Endothelial cell of umbilical vein (primary cell): ENCODE measurements around the gene RIOK2. TPM values are rescaled to one million over a fixed set of nuclear protein-coding genes. Genes with fewer than 3 reads are reported as not detected.

Experiments used
- BruUV-seq: library from RNA; stranded (reverse); fragments of 400-500 nt; replicated peaks from 2 replicates; lab custom pipeline; 2021; lab: Mats Ljungman, UMichigan
- CTCF ChIA-PET: fragments of 300-600, 350-600 bp; sonication (Branson Sonifier 250); formaldehyde crosslinking; loops from one replicate; lab custom pipeline; 2021; ENCODE audit warnings: antibody characterized with exemption, inconsistent platforms; lab: Charles Lee
- POLR2A ChIA-PET: fragments of 300-600, 350-600 bp; sonication (Branson Sonifier 250); formaldehyde crosslinking; loops from one replicate; lab custom pipeline; 2021; ENCODE audit warnings: antibody characterized with exemption, inconsistent platforms; lab: Charles Lee
- DNase-seq: peaks from one replicate; pipeline ENCODE4 v3.0.0-alpha.2; 2011; ENCODE audit warnings: low read depth, low spot score
- FAIRE-seq: peaks from 2 replicates; lab custom pipeline; 2011; peaks lifted over from hg19 to GRCh38; lab: Jason Lieb, UNC
- H2AFZ ChIP-seq: 2 replicates; pipeline ENCODE4 v1.6.0; 2012; ENCODE audit warnings: low read depth, low read length, control low read depth, inconsistent platforms
- H3K27ac ChIP-seq: 2 replicates; pipeline ENCODE4 v1.5.1; 2011; ENCODE audit warnings: low read depth, mild to moderate bottlenecking, control low read depth, low read length, moderate library complexity; ENCODE audit not compliant: insufficient read depth
- H3K27me3 ChIP-seq, 2 experiments: 2 replicates each; pipeline versions ENCODE4 v1.6.0 to v1.6.1; 2011; ENCODE audit warnings: low read length in 2 of 2, mixed read lengths in 1 of 2; ENCODE audit not compliant: control insufficient read depth in 2 of 2, insufficient read depth in 2 of 2
- H3K36me3 ChIP-seq, 2 experiments: 2 replicates in 1 of 2; 3 replicates in 1 of 2; pipeline ENCODE4 v1.5.1; 2011; ENCODE audit warnings: low read length in 2 of 2, mild to moderate bottlenecking in 1 of 2, moderate library complexity in 1 of 2; ENCODE audit not compliant: control insufficient read depth in 2 of 2, insufficient read depth in 2 of 2; ENCODE audit errors: extremely low read depth in 1 of 2
- H3K4me1 ChIP-seq: 3 replicates; pipeline ENCODE4 v1.5.1; 2011; ENCODE audit warnings: mild to moderate bottlenecking, low read length; ENCODE audit not compliant: control insufficient read depth, insufficient read depth; ENCODE audit errors: extremely low read depth
- H3K4me2 ChIP-seq: 2 replicates; pipeline ENCODE4 v1.6.1; 2011; ENCODE audit warnings: low read length, control low read depth, mixed read lengths; ENCODE audit not compliant: insufficient read depth
- H3K4me3 ChIP-seq, 3 experiments: fragments of 200-600 bp in 1 of 3; sonication (generic), shearing (Covaris generic) in 1 of 3; replicated peaks in 1 of 3; 2 replicates each; pipeline ENCODE4 v1.5.1; 2011 to 2016; ENCODE audit warnings: control low read depth in 3 of 3, low read length in 3 of 3, mild to moderate bottlenecking in 2 of 3, inconsistent platforms in 1 of 3, low read depth in 1 of 3, moderate library complexity in 1 of 3; ENCODE audit not compliant: insufficient read depth in 1 of 3
- H3K79me2 ChIP-seq: 2 replicates; pipeline ENCODE4 v1.6.0; 2012; ENCODE audit warnings: low read length, inconsistent platforms; ENCODE audit not compliant: control insufficient read depth, insufficient read depth
- H3K9ac ChIP-seq: replicated peaks from 2 replicates; pipeline ENCODE3; 2011; ENCODE audit warnings: low read length, control low read depth; ENCODE audit not compliant: insufficient read depth; ENCODE audit errors: extremely low read depth
- H3K9me1 ChIP-seq: replicated peaks from 3 replicates; pipeline ENCODE4 v1.6.0; 2011; ENCODE audit warnings: mild to moderate bottlenecking, low read length; ENCODE audit not compliant: control insufficient read depth, insufficient read depth; ENCODE audit errors: extremely low read depth
- H3K9me3 ChIP-seq: replicated peaks from 2 replicates; pipeline ENCODE4 v1.5.1; 2012; ENCODE audit warnings: low read length, inconsistent platforms; ENCODE audit not compliant: control insufficient read depth, insufficient read depth
- H4K20me1 ChIP-seq: replicated peaks from 2 replicates; pipeline ENCODE3; 2011; ENCODE audit warnings: mild to moderate bottlenecking, low read length; ENCODE audit not compliant: control insufficient read depth, insufficient read depth; ENCODE audit errors: extremely low read depth
- CTCF ChIP-seq, 2 donors: IDR thresholded peaks; 1 replicate in 1 of 2; 2 replicates in 1 of 2; pipeline ENCODE4 v1.5.1; 2011; ENCODE audit warnings: low read length in 2 of 2, mild to moderate bottlenecking in 2 of 2, moderate library complexity in 2 of 2, control low read depth in 1 of 2, inconsistent platforms in 1 of 2, low read depth in 1 of 2; ENCODE audit not compliant: insufficient read depth in 1 of 2; ENCODE audit errors: extremely low read depth in 1 of 2
- EZH2 ChIP-seq: IDR thresholded peaks from 2 replicates; pipeline ENCODE4 v1.6.1; 2012; ENCODE audit warnings: borderline replicate concordance, low read depth, mild to moderate bottlenecking, moderate library complexity, low read length, inconsistent platforms; ENCODE audit not compliant: severe bottlenecking
- FOS ChIP-seq: IDR thresholded peaks from 2 replicates; pipeline ENCODE4 v1.6.1; 2011; ENCODE audit warnings: mild to moderate bottlenecking, low read length, moderate library complexity, borderline replicate concordance; ENCODE audit not compliant: insufficient read depth
- GATA2 ChIP-seq: IDR thresholded peaks from 2 replicates; pipeline ENCODE4 v1.7.0; 2011; ENCODE audit warnings: low read depth, mild to moderate bottlenecking, moderate library complexity, mixed read lengths, low read length; ENCODE audit not compliant: insufficient read length, insufficient read depth
- JUN ChIP-seq: IDR thresholded peaks from 2 replicates; pipeline ENCODE4 v1.6.1; 2011; ENCODE audit warnings: borderline replicate concordance, low read depth; ENCODE audit not compliant: insufficient read length, insufficient read depth
- MYC ChIP-seq: IDR thresholded peaks from one replicate; pipeline ENCODE4 v1.6.1; 2011; ENCODE audit warnings: mild to moderate bottlenecking, low read depth, low read length
- POLR2A ChIP-seq: IDR thresholded peaks from 2 replicates; pipeline ENCODE4 v1.6.1; 2012; ENCODE audit warnings: low read depth, mild to moderate bottlenecking, control low read depth, low read length
- POLR2AphosphoS5 ChIP-seq: IDR thresholded peaks from 2 replicates; pipeline ENCODE4 v1.6.1; 2012; ENCODE audit warnings: low read depth, mild to moderate bottlenecking, control low read depth, low read length, moderate library complexity; ENCODE audit not compliant: insufficient read depth
- dilution Hi-C: fragments of 300-500 bp; cut with MboI; formaldehyde crosslinking; loops from one replicate; pipeline ENCODE4 v1.15.0; 2019; ENCODE audit warnings: low sequenced_read_pairs; ENCODE audit not compliant: extremely low pct_ligation_motif_present
- intact Hi-C: fragments of 100-400 bp; cut with micrococcal nuclease; formaldehyde crosslinking; loops from one replicate; pipeline ENCODE4 v1.10.0; 2022
- polyA plus RNA-seq, 4 experiments: library from polyadenylated mRNA; depleted of rRNA in 3 of 4; stranded (reverse) in 3 of 4; unstranded in 1 of 4; fragments of >200 nt; gene quantifications; 2 replicates each; pipeline versions ENCODE4 v1.2.1 to v1.2.3, GENCODE V29; 2011 to 2012; ENCODE audit warnings: missing spikeins in 1 of 4
- total RNA-seq: library from RNA; stranded (reverse); gene quantifications from 2 replicates; pipeline ENCODE4 v1.2.3, GENCODE V29; 2021
- TF ChIP-seq, protein P1 (sequence below): IDR thresholded peaks from 2 replicates; pipeline ENCODE4 v1.6.1; 2011; ENCODE audit not compliant: insufficient read depth, insufficient read length

Gene RIOK2
- total and polyA plus RNA-seq, 2 donors (not counting 3 experiments of a cell fraction or from before 2014, with no cell fraction given): 3.5 to 25.4 TPM

DNA sequence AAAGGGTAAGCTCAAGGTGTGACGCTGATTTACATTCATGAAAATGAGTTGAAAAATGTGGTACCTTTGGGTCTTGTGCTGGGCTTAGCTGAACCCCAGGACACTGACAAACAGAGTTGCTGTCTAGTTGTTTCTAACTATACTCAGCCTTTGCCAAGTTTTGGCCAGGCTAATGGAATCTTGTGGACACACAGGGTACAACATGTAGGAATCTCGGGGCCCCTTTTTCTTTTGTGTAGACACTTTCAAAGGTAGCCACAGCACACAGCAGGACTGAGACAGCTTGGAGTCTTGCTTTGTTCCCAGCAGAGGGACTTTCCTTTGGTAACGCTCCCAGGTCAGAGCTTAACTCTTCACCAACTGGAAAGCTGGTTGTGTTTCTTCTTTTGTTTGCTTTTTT, 48.4 kb downstream of the RIOK2 start:
- Histone ChIP-seq H3K79me2 (no peaks in the 10 kb centered on the region), H3K36me3 (no peaks in the 10 kb centered on the region), H4K20me1 (no peaks in the 10 kb centered on the region), H2AFZ (no peak overlapping the region), H3K4me3 (no peak overlapping the region), H3K27ac (no peak overlapping the region), H3K9me1 (no peaks in the 10 kb centered on the region), H3K27me3 (peaks cover 0 to 7% of the 10 kb centered on the region in 2 experiments), H3K9me3 (no peaks in the 10 kb centered on the region), H3K4me1 (no peaks in the 10 kb centered on the region), H3K9ac (no peak overlapping the region), H3K4me2 (no peak overlapping the region)
- dilution Hi-C loops (no loop called here), intact Hi-C loops (no loop called here)
- BruUV-seq: no TSS peak
- no peak for TF ChIP-seq CTCF (IDR thresholded peaks at IDR 0.05; ENCODE audit: extremely low read depth in 1 of 2, insufficient read depth in 1 of 2, low read depth in 1 of 2, low read length in 2 of 2)
- no peak for TF ChIP-seq FOS
- no peak for TF ChIP-seq POLR2A
- TF ChIP-seq EZH2: no peak
- no peak for TF ChIP-seq POLR2AphosphoS5
- TF ChIP-seq GATA2: no peak
- TF ChIP-seq, protein P1, sequence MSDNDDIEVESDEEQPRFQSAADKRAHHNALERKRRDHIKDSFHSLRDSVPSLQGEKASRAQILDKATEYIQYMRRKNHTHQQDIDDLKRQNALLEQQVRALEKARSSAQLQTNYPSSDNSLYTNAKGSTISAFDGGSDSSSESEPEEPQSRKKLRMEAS: no peak
- TF ChIP-seq MYC: no peak
- TF ChIP-seq JUN: no peak
- ChIA-PET CTCF (interaction anchor here (1.6 to 3.0 kb wide), 3 partner anchors 8 to 266 kb away, joined by 5 to 11 read pairs (median 6); partner anchors contain the start of gene LIX1), POLR2A (no interaction called here)
- DNase-seq: no peak
- no peak for FAIRE-seq
